BJ (cell line): ENCODE data around the gene F13A1. TPM values are rescaled to one million over a fixed set of nuclear protein-coding genes. Genes with fewer than 3 reads are reported as not detected.
A peak's percentile ranks its signal among the peaks of the same experiment; 100 is the strongest.

Experiments used
- CTCF ChIA-PET: fragments of 350-600 bp; formaldehyde crosslinking; extraction: SDS; loops from one replicate; lab custom pipeline; 2021; ENCODE audit warnings: antibody characterized with exemption, inconsistent platforms; lab: Yijun Ruan, JAX
- POLR2A ChIA-PET: fragments of 300-600 bp; sonication (Branson Sonifier 250); formaldehyde crosslinking; extraction: SDS; loops from one replicate; lab custom pipeline; 2021; ENCODE audit warnings: antibody characterized with exemption; lab: Charles Lee
- DNase-seq: peaks from one replicate; pipeline ENCODE4 v3.0.0-alpha.2; 2011; ENCODE audit warnings: low read depth
- H3K27me3 ChIP-seq: 2 replicates; pipeline ENCODE4 v1.6.0; 2011; ENCODE audit warnings: low read length; ENCODE audit not compliant: control insufficient read depth, insufficient read depth
- H3K36me3 ChIP-seq: 2 replicates; pipeline ENCODE4 v1.5.1; 2011; ENCODE audit warnings: low read length; ENCODE audit not compliant: control insufficient read depth, insufficient read depth
- H3K4me3 ChIP-seq: 2 replicates; pipeline ENCODE4 v1.5.1; 2011; ENCODE audit warnings: low read depth, mild to moderate bottlenecking, control low read depth, low read length
- polyA plus RNA-seq: library from polyadenylated mRNA; depleted of rRNA; stranded (reverse); fragments of >200 nt; gene quantifications from 2 replicates; pipeline ENCODE4 v1.2.3, GENCODE V29; 2011
- TF ChIP-seq, protein P1 (sequence below): IDR thresholded peaks from 2 replicates; pipeline ENCODE4 v1.5.1; 2011; ENCODE audit warnings: low read depth, mild to moderate bottlenecking, control low read depth, inconsistent platforms, low read length, moderate library complexity; ENCODE audit not compliant: insufficient read depth

The F13A1 gene
- polyA plus RNA-seq, 1 experiment: not detected

DNA sequence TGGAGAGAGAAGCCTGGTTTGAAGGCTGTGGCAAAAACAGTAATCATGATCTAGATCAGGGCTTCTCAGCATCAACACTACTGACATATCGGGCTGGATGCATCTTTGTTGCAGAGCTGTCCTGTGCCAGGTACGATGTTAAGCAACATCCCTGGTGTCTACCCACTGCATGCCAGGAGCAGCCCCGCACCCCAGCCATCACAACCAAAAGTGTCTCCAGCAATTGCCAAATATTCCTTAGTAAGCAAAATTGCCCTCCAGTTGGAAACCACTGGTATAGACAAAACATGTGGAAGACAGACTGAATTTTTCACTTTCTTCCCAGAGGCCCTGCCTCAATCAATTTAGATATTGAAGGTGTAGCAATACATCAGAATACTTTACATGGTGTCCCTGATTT lies 166.1 kb downstream of the F13A1 start:
- ChIA-PET CTCF (no interaction called here), POLR2A (no interaction called here)
- H3K4me3 ChIP-seq: no peak overlapping the region
- H3K36me3 ChIP-seq: no peaks in the 10 kb centered on the region
- H3K27me3 ChIP-seq: no peaks in the 10 kb centered on the region
- TF ChIP-seq, protein P1, sequence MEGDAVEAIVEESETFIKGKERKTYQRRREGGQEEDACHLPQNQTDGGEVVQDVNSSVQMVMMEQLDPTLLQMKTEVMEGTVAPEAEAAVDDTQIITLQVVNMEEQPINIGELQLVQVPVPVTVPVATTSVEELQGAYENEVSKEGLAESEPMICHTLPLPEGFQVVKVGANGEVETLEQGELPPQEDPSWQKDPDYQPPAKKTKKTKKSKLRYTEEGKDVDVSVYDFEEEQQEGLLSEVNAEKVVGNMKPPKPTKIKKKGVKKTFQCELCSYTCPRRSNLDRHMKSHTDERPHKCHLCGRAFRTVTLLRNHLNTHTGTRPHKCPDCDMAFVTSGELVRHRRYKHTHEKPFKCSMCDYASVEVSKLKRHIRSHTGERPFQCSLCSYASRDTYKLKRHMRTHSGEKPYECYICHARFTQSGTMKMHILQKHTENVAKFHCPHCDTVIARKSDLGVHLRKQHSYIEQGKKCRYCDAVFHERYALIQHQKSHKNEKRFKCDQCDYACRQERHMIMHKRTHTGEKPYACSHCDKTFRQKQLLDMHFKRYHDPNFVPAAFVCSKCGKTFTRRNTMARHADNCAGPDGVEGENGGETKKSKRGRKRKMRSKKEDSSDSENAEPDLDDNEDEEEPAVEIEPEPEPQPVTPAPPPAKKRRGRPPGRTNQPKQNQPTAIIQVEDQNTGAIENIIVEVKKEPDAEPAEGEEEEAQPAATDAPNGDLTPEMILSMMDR: no peak
- DNase-seq: no peak

DNA sequence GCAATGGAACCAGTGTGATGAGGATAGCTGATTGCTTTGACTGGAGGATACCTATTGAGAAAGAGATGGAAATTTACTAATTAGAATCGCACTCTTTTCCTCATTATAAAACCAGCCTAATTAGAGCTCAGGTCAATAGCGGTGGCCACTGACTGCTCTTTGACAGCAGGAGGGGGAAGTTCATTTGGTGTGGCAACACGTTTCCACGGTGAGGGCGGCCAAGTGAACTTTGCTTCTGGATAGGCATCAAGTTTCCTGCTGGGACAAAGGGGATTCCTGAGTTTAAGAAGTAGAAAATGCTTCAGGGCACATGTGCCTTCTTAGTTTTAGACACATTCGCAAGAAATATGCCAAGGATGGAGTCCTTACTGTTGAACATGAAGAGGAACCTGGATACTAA lies 168.4 kb downstream of the F13A1 start:
- Histone ChIP-seq H3K27me3 (no peaks in the 10 kb centered on the region), H3K4me3 (no peak overlapping the region), H3K36me3 (no peaks in the 10 kb centered on the region)
- POLR2A ChIA-PET: no interaction called here
- TF ChIP-seq, protein P1: no peak
- CTCF ChIA-PET: no interaction called here
- no peak for DNase-seq

DNA sequence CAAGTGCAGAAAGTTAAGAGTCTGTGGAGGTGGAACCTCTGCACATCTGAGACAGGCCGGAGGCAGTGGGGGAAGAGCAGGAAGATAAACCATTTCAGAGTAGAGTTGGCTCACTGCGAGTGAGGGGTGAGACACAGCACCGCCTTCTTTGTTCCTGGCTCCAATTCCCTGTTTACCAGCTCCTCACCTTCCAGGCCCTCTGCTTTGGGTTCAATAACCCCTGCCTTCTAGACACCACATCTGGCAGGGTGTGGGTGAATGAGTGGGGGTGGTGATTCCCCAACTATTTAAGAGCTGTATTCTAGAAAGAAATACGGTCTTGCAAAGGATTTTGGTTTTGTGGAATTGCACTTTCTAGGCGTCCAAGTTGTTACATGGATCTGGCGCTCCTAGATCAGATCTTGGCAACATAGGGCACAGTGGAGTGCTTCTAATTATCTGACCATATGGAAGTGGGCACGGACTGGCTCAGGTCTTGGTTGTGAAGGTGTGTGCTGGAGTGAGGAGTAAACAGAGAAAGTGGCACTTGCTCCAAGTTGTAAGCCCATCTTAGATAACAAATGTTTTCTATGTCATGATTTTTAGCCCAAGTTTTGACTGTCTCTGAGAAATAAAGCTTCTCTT lies 172.2 kb downstream of the F13A1 start:
- CTCF ChIA-PET: no interaction called here
- Histone ChIP-seq H3K27me3 (no peaks in the 10 kb centered on the region), H3K4me3 (no peak overlapping the region), H3K36me3 (no peaks in the 10 kb centered on the region)
- DNase-seq: no peak
- POLR2A ChIA-PET: no interaction called here
- TF ChIP-seq, protein P1: no peak

DNA sequence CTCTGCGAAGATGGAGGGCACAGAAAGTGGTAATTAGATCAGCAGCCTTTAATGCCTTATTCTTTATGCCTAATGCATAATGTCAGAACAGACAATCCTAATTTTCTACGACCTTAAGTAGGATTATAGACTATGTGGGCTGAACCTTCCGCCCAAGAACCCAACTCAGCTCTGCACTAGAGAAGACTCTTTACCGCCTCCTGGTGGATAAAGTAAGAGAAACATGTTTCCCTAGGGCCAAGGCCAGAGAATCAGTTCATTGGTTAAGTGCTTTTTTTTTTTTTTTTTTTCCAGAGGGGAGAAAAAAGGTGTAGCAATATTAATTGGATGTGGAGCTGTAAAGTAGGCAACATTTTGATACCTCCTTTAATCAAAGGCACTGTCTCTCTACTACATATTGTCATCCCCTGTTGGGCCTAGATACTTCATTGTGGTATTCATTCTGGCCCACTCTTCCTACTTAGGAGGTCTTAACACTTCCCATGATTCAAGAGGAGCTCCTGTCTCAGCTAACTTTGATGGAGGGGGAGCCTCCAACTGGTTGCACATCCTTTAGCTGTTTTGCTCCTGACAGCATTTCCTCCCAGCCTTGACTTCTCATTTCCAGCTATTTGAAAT lies 188.9 kb downstream of the F13A1 start:
- POLR2A ChIA-PET: no interaction called here
- Histone ChIP-seq H3K27me3 (no peaks in the 10 kb centered on the region), H3K36me3 (no peaks in the 10 kb centered on the region), H3K4me3 (no peak overlapping the region)
- no peak for DNase-seq
- TF ChIP-seq, protein P1: peak; percentile 17; the same call in 1 of the 2 replicates
- CTCF ChIA-PET: no interaction called here

DNA sequence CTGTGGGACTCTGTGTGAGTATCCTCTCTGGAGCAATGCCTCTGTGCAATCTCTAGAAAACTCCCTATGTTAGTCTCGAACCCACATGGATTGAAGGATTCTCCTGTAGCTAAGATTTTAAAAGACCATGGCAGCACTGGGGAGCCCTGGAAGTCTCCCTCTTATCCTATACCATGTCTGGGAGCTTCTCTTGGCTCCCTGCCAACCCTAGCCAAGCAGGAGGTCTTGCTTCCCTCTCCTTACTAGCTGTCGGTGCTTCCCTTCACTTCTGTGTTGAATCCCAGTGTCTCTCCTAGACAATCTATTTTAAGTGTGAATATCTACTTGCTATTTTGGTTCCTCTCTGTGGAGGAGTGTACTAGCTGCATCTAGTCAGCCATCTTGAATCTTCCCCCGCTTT lies 195.0 kb downstream of the F13A1 start:
- no peaks in the 10 kb centered on the region for H3K27me3 ChIP-seq
- no peak for DNase-seq
- no peak overlapping the region for H3K4me3 ChIP-seq
- H3K36me3 ChIP-seq: no peaks in the 10 kb centered on the region
- CTCF ChIA-PET: no interaction called here
- TF ChIP-seq, protein P1: no peak
- POLR2A ChIA-PET: no interaction called here
